GM21529 (cell line): Measurements from ENCODE around the gene PRIMA1.

Experiments
- ATAC-seq: cut with Tn5 transposase; IDR thresholded peaks from one replicate; pipeline ENCODE4 v1.9.1; 2021; ENCODE audit not compliant: unreplicated experiment

The PRIMA1 gene

DNA sequence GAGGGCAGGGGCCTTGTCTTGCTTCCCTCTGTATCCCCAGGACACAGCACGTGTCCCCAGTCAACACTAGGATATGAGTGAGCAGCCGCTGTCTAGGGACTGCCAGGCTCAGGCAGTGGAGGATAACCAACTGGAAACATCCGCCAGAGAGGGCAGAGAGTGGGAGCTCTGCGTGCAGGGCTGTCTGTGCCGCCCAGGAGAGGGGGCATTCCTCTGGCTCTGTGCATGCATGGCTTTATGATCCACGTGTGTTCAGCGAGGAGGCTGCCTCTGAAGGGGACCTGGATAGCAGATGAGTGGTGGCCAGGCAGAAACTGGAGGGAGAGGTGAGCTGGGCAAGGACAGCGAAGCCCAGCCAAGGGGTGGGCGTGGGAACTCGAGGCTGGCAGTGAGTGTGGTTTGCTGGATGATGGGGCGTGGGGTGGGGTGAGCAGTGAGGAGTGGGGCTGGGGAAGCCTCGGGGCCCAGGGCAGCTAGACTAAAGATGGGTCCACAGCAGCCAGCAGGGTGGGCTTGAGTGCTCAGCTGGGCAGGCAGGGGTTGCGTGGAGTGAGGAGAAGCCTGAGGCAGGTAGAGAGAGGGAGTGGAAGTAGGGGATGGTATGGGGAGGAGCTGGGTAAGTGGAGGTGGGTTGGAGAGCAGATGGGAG is 72.9 kb downstream of the PRIMA1 start:
- ATAC-seq, result no peak

DNA sequence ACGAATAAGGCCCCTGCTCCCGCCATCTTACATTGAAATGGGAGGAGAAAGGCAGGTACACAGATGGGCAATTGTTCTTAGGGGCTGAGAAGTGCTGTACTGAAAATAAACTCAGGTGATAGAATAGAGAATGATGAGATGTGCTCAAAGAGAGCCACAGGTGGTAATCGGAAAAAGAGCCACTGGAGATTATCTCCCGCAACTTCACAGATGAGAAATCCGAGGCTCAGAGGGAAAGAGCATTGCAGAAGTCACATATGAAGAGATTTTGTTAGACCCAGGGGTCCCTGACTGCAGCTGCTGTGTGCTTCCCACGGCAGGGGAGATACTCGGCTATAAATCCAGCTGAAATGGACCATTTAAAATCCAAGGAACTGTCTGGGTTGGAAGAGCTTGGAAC is 73.7 kb downstream of the PRIMA1 start:
- no peak for ATAC-seq

DNA sequence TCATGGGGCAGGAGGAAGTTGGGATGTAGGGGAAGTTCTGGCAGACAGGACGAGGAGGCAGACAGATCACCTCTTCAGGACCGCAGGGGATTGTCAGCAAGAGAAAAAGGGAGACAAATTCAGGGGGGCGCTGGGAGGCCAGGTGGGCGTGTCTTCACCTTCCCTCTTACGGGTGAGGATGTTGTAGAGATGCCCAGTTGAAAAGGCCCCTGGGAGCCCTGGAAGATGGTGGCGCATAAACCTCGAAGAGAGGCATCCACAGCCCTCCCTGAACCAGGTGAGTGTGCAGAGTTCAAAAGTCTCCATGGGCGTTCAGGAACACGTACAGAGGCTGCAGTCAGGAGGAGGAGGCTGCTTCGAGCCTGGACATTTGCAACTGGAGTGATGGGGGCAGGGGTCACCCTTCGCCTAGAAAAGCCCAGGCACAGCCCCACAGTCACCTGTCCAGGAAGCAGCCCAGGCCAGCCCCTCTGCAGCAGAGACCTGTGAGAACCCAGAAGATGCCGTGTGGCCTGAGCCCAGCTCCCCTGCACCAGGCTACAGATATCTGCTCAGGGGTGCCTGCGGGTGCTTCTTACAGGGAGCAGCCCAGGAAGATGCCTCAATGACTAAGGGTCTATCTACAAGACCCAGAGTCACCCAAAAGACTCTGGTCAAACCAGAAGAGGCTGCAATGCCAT is 74.4 kb downstream of the PRIMA1 start:
- ATAC-seq, result no peak

DNA sequence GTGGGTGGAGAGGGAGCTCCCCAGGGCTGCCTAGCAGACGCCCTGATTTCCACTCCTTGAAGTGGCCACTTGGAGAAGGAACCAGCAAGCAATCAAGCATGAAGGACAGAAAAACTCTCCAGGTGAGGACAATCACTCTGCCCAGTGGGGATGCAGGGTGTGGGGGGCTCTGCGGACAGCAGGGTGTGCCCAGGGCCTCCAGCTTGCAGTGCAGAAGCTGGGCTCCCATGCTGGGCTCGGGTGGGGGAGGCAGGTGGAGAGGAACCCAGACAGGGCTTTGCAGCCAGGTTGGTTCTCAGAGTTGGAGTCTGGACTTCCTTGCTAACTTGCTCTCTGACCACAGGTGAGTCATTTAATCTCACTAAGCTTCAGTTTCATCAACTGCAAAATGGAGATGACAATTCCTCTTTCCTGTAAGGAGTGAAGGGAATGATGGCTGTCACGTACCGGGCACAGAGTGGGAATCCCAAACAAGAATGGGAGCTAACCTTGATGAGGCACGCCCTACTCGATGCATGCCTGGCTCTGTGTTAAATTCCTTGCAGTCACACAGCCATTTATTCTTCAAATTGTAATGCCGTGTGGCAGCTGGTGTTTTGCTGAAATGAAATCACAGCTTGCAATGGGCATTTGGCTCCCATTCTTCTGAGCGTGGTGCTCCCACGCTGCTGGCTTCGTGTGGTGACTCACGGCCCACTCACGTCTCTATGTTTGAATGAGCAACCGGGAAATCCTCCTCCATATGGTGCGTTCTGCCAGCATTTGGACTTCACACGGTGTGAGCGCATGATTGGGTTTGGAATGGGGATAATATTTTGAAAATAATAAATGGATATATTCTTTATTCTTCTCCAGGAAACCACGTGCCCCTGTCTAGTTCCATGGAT is 75.2 kb downstream of the PRIMA1 start:
- no peak for ATAC-seq

DNA sequence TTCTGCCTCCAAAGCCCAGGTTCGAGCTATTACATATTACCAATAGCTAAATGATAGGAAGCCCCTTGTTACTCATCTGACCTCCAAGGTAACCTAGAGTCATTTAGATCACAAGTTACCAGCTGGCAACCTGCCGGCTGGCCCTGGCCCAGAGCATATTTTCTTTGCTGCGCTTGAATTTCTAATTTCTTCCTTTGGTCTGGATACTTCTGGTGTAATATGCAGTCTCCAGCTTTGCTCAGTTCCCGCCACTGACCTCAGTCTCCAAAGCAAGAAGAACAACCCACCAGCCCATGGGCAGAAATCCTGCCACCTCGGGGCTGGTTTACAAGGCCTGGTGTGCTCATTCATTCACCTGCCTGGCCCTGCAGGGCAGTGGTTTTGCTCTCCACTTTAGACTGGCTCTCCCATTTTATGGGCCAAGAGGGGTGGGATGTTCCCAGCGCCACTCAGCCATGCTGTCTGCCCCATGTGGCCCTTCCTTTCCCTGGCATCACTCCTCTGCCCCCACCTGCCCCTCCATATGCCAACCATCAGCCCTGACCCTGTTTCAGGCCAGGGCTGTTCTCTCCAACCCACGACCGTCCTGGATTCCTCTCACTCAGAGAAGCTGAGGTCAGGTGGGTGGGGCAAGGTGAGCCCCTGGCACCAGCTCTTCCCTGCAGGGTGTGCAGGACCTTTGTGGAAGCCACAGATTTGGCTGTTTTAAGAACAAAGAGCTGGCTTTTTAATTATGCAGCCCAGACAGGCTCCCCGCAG is 76.0 kb downstream of the PRIMA1 start:
- ATAC-seq, result no peak

DNA sequence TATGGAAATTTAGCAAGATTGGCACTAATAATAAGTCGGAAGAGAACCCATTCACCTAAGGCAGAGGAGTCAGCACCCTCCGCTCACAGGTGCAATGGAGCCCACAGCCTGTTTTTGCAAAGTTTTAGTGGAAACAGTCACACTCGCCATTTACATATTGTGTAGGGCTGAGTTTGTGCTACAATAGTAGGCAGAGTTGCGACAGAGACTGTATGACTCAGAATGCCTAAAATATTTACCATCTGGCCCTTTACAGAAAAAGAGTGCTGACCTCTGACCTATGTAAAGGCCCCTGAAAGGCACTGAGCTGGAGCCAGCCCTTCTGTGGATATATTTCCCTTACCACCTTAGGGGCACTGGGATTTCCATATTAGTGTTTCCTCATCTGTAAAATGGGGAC is 79.0 kb downstream of the PRIMA1 start:
- ATAC-seq, result no peak

DNA sequence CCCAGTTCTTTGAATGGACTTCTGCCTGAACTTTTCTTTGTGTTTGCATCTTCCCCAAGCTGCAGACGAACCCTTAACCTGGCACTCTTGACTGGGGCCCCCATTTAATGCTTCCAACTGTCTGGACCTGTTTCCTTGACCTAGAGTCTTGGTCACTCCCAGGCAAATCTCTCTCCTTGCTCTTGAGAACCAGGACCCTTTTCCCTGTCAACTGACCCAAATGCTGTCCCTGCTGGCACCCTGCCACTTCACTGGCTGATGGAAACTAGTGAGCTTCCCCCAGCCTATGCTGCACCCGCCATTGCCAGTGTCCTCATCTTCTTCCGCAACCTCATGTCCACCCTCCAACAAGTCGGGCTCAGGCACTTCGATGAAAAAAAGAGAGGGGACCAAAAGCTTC is 79.5 kb downstream of the PRIMA1 start:
- ATAC-seq, result no peak

DNA sequence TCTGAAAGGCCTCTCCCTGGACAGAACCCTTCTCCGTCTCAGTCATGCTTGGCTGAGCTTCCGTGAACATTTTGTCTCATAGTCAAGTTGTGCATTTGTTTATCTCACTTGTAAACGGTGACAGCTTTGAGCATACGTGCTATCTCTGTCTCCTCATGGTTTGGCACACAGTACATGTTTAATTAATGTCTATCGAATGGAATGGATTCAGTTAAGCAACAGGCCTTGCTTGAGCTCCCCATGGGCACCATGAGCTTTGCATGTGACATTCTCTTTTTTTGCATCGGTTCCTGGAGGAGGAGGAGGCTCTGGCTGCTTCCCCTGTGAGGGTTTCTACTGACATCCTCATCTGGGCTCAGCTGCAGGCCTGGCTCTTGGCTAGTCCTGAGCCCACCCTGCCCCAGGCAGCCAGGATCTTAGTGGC is 80.0 kb downstream of the PRIMA1 start:
- ATAC-seq, result no peak

DNA sequence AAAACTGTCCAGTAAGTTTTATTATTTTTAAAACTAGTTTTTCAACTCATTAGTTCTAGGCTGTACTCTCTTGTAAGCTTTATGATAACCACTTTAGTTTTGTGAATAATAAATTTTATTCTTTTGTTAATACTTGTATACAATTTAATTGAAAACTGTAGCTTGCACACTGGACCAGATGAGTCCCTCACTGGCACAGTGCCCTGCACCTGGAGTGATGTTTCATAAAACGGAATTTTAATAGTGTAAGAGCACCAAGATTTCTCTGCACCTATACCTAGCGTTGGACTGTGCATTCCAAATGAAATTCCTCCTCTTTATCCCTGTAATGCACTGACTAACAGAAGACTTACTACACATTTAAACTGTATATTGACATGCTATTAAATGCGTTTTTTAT is 80.8 kb downstream of the PRIMA1 start:
- ATAC-seq, result no peak

DNA sequence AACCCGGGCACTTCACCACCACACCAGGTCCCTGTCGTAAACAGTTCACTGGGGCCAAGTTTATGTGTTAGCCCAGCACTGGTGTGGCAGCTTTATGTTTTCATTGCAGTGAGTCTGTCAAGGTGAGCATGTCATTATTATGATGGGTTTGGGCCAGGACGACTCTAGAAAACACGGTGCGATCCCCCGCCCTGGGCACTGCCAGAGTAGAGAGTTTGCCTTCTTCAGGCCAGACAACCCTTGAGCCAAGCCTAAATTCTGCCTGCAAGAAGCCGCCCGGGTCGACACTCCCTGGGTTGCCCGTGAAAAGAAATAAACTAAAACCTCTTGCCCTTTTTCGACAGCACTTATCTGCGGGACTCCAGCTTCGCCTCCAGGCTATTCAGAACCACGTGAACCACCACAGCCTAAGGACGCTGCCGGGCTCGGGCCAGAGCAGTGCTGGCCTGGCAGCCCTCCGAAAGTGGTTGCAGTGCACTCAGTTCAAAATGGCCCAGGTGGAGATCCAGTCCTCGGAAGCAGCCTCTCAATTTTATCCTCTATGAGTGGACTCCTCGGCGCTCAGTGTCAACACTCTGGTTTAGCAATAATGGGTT is 81.8 kb downstream of the PRIMA1 start:
- no peak for ATAC-seq

DNA sequence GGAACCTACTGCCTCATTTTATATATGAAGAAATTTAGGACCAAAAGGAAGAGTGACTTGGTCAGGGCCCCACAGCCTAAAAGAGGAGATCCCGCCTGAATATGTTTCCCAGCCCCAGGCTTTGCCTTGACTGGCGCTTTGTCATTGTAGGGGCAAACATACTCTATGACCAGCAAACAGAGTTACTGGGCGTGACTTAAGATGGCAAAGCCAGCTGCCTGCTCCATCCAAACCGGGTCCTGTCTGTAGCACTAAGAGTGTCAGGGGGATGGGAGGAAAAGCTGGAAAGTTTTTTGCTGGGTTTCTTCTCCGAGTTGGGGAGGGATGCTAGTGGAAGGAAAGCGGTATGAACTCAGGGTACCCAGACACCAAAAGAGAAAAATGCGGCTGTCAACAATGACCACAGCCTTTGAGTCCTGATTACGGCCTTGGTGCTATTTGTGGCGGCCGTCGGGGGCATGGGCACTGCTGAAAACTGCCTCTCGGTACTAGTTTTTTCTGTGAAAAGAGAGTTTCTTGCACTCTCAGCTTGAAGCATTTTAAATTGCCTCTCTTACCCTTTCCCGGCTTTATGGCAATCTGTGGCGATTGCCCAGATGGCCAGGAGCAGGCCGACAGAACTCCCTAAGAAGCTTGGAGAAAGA is 82.7 kb downstream of the PRIMA1 start:
- ATAC-seq, result no peak

DNA sequence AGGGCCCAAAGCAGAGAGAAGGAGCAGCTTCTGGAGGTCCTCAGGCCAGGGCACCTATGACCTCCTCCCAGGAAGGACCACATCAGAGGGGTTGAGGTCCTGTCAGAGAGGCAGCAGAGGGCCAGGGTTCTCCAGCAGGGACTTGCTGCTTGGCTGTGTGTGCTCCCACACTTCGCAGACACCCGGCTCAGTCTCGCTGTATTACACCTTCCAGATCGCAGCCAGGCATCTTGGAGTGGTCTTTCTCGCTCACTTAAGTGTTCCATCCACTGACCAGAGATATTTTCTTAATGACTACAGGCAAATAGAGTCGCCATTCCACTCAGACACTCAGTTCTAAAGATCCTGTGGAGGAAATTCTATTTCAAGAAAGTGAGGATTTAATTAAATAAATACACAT is 84.3 kb downstream of the PRIMA1 start:
- no peak for ATAC-seq

DNA sequence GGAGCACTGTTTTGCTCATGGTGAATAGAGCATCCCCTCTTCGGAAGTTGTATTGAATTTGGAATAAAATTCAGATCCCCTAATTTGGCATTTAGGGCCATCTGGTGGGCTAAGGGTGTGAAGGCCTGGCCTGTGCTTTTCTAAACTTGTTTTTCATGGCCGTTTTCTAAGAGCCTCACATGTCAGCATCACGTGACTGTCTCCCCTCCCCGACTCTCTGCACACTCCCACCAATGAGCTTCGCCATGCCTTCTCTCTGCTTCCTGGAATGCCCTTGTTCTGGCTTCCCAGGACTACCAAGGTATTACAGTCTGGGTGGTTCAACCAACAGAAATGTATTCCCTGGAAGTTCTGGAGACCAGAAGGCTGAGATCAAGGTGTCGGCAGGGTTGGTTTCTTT is 85.3 kb downstream of the PRIMA1 start:
- ATAC-seq, result no peak

DNA sequence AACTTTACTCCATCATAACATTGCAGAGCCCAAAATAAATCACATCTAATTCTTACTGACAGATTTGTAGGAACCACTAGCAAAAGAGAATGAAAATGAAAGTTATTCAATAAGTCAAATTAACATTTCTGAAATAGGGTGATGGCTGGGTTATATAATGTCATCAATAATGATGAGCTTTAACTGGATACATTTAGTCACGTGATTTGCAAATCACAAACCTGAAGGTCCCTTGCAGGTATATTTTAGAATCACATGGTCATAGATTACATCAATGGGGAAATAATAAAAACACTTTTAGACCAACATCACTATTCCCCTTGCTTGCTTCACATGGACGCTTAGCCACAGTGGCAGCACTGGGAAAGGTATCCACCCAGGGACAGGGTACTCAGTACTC is 86.7 kb downstream of the PRIMA1 start:
- ATAC-seq, result no peak

DNA sequence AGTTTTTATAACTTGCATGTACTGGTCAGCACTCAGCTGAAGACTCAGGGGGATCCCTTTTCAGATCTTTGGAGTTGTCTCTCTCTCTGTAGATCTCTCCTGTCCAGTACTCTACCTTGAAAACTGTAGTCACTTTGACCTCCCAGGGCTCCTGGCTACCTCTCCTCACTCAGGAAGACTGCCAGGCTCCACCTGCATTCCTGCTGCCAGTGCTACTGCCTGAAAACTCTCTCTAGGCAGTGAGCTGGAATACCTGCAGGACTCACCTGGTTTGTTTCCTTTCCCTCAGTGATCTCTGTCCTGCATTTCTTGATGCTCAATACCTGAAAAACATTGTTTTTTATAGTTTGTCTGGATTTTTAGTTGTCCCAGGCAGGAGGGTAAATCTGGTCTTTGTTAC is 87.4 kb downstream of the PRIMA1 start:
- ATAC-seq, result no peak

DNA sequence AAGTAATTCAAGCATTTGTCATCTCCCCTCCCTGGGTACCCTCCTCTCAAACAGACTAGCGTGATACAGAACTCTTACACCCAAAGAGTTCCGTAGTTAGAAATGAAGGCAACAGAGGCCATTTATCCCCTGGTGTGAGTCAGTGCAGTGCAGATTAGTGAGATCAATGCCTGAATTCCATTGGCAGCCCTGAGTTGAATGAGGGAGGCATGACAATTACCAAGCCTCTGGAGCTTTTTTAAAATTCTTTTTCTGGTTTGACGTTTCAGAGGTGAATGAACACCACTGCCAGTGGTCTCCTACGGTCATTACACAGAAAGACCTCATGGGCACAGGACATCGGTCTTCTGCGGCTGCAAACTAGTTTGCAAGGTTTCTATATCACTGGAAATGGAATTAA is 94.4 kb downstream of the PRIMA1 start:
- ATAC-seq, result no peak

DNA sequence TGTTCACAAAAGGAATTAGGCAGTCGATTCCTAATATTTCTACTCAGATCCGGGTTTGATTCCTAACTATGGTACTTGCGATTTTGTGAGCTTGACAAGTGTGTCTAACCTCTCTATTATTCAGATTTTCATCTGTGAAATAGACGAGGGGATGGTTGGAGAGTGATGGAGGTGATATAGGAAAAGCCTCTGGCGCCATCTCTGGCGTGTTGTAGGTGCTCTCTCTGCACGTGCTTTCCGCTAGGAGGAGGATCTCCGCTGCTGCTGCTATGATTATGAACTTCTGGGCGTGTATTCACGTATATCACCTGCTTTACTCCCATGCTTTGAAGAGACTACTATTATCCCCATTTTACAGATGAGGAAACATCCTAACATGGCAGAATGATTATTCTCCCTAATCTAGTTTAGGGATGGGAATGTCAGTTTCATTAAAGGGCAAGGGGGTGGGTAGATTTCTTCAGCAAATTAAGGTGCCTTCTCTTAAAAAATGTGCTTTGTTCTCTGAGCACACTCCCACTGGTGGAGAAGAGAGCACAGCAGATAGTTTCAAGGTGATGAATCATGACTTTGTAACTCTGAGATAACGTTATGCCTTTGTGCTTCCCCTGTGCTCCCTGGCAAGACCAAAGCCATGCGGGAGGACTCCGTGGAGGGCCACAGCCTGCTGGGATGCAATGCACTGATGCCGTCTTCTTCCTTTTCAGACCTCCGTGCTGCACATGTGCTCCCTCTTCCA is 97.1 kb downstream of the PRIMA1 start:
- ATAC-seq, result no peak

DNA sequence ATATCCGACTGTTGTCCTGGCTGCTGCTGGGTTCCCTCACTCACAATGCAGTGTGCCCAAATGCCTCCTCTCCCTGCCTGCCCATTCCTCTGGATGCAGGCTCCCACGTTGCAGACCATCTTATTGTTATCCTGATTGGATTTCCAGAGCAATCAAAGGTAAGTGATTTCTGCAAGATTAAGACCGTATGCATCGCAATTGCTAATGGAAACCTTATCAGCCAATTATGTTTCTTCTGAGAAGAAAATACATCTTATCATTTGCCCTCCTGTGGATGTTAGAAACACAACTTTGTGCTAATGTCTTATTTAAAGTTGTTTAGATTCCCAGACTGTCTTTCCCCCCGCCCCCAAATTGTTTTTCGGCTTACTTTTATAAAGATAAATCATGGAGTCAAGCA is 98.1 kb downstream of the PRIMA1 start:
- ATAC-seq, result no peak

DNA sequence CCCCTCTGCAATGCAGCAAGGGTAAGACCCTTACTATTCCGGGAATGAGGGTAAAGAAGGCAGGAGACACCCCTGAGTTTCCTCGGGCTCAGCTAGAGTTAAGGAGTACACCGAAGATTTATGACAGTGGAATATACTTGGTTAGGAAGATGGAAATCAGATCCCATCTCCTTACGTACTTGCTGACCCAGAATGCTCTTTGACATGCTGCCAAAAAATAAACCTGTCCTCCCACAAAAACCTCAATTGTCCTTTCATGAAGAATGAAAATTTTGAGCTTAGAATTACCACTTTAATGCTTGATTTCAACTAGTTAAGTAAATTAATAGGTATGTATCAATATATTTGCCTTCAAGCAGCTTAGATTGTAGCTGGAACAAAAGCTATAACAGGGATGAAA is 99.5 kb downstream of the PRIMA1 start:
- no peak for ATAC-seq

DNA sequence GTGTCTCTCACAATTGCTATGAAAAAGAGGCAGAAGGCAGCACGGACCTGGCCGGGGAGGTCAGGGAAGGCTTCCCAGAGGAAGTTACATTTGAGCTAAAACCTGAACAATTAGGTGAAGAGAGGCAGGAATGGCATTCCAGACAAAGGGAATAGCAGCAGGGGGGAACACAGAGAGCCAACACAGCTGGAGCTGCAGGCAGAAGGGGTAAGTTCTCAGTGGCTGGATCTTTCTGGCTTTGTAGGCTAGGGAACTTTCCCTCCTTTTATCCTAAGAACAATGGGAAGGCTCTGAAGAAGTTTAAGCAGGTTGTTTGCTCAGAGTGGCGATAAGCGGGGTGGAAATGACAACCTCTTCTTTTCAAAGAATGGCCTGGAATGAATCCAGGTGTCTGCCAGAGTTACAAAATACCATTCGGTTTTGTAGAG is 100.0 kb downstream of the PRIMA1 start:
- ATAC-seq, result no peak
